Subcutaneous adipose tissue (tissue), 4 donors: ENCODE data around the gene CRISPLD2. TPM values are rescaled to one million over a fixed set of nuclear protein-coding genes. Genes with fewer than 3 reads are reported as not detected.

Experiments
- total RNA-seq, 4 donors: library from RNA; depleted of rRNA; stranded (reverse); fragments of >200 nt; gene quantifications; one replicate each; pipeline ENCODE4 v1.1.0, GENCODE V29; 2016
- TF ChIP-seq, protein P1 (sequence below): fragments of 450-650 bp; IDR thresholded peaks from one replicate; pipeline ENCODE4 v1.5.1; 2016; ENCODE audit warnings: low read depth, mild to moderate bottlenecking, control low read depth, antibody characterized with exemption, moderate library complexity

The CRISPLD2 gene
- total RNA-seq, 4 donors from 2014 or later = 66.0 to 160 (median 116) TPM

DNA sequence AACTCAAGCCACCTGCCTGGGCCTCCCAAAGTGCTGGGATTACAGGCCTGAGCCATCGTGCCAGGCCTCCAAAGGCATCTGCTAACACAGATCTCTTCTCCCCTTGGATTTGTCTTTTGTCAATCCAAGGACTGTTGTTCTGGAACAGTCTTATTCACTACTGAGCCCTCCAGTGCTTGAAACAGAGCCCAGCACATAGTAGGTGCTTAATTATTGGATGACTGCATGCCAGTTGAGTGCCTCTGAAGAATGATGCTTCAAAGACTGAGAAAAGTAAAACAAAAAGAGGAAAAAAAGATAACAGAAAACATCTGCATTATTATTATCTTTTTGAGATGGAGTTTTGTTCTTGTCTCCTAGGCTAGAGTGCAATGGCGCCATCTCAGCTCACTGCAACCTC lies 1.7 kb upstream of the CRISPLD2 start:
- TF ChIP-seq, protein P1, sequence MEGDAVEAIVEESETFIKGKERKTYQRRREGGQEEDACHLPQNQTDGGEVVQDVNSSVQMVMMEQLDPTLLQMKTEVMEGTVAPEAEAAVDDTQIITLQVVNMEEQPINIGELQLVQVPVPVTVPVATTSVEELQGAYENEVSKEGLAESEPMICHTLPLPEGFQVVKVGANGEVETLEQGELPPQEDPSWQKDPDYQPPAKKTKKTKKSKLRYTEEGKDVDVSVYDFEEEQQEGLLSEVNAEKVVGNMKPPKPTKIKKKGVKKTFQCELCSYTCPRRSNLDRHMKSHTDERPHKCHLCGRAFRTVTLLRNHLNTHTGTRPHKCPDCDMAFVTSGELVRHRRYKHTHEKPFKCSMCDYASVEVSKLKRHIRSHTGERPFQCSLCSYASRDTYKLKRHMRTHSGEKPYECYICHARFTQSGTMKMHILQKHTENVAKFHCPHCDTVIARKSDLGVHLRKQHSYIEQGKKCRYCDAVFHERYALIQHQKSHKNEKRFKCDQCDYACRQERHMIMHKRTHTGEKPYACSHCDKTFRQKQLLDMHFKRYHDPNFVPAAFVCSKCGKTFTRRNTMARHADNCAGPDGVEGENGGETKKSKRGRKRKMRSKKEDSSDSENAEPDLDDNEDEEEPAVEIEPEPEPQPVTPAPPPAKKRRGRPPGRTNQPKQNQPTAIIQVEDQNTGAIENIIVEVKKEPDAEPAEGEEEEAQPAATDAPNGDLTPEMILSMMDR = no peak

DNA sequence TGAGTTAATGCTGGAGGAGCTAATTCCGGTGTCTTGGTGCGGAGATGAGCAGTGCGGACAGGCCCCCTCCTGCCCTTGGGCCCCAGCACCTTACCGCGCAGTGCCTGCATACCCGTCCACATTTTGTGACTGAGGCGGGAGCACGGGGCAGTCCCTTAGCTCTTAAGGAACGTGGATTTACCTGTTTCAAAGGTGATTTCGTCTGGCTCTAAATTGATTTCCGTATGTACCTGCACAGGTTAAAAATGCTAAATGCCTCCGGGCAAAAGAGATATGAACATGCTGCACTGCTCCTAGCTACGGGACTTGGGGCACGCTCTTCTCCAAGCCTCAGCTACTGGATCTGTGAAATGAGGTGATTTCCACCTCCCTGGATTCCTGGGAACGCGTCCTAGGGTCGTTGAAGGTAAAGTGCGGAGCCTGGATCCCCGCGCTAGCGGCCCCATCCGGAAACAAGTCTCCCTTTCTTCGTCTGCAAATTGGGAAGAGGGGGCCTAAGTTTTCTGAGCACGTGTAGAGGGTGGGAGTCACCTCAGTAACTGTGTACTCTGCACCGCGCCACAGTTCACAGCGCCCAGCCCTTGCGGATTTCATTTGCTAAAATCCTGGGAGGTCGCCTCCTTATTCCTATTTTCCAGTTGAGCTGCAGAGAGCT lies 669 bp upstream of the CRISPLD2 start:
- TF ChIP-seq, protein P1 = no peak

DNA sequence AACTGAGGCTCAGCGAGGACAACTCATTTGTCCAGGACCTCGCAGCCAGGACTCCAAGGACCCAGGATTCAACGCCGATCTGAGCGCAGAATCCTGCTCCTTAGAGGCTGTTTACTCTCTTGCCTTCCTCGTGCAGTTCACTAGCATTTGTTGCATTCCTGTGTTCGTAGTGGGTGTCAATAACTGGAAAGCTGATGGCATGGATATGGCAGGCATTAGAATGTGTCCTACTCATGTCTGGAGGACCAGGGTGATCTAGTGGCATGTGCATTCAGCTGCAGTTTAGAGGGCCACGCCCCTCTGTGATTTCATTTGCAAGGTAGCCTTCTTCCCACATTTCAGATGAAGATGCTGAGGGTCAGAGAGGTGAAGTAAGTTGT lies 510 bp downstream of the CRISPLD2 start:
- TF ChIP-seq, protein P1 = no peak

DNA sequence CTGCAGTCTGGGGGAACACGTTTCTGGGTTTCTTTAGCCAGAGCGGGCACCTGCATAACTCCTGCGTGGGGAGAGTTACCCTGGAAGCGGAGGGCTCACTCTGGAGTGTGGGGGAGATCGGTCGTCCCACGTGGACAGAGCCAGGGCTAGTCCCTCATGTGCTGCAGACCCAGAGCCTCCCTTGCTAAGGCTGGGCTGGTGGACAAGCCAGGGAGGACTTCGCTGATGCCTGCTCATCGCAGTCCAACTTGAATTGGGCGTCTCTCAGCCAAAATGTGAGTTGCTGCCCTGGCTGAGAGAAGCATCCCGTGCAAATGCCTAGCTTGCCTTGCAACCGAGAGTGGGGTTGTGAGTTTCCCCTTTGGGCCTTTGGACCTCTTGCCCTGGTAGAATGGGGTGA lies 986 bp downstream of the CRISPLD2 start:
- TF ChIP-seq, protein P1 = no peak

DNA sequence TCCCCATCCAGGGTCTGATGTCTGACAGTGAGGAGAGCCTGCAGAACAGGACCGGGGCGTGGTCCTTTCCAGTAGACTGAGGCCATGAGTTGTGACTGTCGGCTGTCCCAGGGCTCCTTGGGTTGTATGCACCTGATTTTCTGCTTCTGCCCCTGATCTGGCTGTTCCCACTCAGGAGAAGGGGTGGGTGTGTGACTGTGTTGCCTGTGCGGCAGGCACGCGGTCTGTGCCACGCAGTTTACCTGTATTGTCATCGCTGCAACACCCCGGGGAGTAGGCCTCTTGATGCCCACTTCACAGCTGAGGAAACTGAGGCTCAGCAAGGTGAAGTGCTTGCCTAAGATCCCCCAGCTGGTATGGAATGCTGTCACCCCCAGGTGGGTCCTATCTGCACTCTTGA lies 1.4 kb downstream of the CRISPLD2 start:
- TF ChIP-seq, protein P1 = no peak

DNA sequence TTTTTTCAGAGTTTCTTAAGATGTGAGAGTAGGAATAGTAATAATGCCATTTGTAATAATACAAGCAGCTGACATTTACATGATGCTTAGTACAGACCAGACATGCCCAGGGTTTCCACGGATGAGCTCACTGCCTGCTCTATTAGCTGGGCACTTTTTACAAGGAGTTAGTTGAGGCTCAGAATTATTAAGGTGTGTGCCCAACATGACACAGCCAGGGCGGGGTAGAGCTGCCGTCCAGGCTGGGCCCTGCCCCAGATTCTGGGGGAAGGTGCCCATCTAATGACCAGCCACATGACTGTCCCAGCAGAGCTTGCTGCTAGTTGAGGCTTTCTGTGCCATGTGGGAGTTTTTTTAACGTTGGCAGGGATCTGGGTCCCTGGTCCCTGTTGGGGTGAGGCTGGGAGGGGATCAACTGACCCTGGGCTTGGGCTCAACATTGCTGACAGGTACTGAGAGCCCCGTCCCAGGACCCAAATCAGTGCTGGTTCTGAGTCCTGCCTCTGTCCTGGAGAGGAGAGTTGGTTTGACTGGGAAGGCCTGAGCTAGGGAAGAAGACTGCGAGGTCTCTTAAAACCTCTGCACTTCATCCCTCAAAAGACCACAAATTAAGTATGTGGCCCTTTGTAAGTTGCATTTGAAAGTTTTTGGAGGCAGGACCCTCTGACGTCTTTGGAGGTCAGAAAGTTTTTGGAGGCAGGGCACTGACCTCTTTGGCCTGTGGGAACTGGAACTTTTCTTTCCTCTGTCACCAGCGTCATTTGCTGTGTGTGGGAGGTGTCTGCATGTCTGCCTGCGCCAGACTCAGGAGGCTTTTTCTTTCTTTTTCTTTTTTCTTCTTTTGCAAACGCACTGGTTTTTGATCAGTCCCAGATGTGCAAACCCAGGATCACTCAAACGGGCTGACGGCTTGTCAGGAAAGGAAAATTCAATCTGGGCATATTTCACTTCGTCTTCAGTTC lies 2.2 kb downstream of the CRISPLD2 start:
- TF ChIP-seq, protein P1 = no peak

DNA sequence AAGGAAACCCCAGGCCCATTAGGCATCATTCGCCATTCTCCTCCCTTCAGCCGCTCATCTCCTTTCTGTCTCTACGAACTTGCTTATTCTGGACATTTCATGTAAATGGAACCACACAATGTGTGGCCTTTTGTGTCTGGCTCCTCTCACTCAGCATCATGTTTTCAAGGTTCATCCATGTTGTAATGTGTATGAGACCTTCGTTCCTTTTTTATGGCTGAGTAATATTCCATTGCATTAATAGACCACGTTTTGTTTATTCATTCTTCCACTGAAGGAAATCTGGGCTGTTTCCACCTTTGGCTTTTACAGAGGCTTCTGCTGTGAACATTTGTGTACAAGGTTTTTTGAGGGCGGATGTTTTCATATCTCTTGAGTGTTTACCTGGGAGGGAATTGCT lies 3.2 kb downstream of the CRISPLD2 start:
- TF ChIP-seq, protein P1 = no peak
